HepG2 (cell line): Measurements from ENCODE around the gene HDDC3. TPM values are rescaled to one million over a fixed set of nuclear protein-coding genes. Genes with fewer than 3 reads are reported as not detected.

Experiments used
- ATAC-seq: fragments of 200-7000 bp; cut with Tn5 transposase; 3 replicates; pipeline ENCODE4 v1.9.1; 2020; ENCODE audit warnings: mild to moderate bottlenecking, moderate library complexity
- BruUV-seq: library from RNA; stranded (reverse); fragments of 400-500 nt; replicated peaks from 2 replicates; lab custom pipeline; 2021; lab: Mats Ljungman, UMichigan
- CTCF ChIA-PET: fragments of 300-600 bp; formaldehyde crosslinking; extraction: SDS; loops from one replicate; lab custom pipeline; 2021; ENCODE audit warnings: low total read pairs, inconsistent platforms, low intra/inter-chr PET ratio; lab: Yijun Ruan, JAX
- POLR2A ChIA-PET: fragments of 350-600 bp; sonication (Branson Sonifier 250); formaldehyde crosslinking; loops from one replicate; lab custom pipeline; 2020; ENCODE audit warnings: antibody characterized with exemption, inconsistent platforms; lab: Yijun Ruan, JAX
- DNase-seq: peaks from one replicate; pipeline ENCODE4 v3.0.0-alpha.2; 2015; ENCODE audit warnings: low spot score
- FAIRE-seq: peaks from 3 replicates; lab custom pipeline; 2011; peaks lifted over from hg19 to GRCh38; lab: Jason Lieb, UNC
- H2AFZ ChIP-seq: one replicate; pipeline ENCODE4 v1.6.1; 2011; ENCODE audit warnings: low read length, inconsistent platforms
- H3K27ac ChIP-seq: fragments of 300-600 bp; 3 replicates; pipeline ENCODE4 v1.8.0; 2011; ENCODE audit warnings: mixed run types, mild to moderate bottlenecking, mixed read lengths, low read length, inconsistent platforms; ENCODE audit not compliant: insufficient read depth; ENCODE audit errors: extremely low read length
- H3K27me3 ChIP-seq, 2 experiments: fragments of 200-600 bp in 1 of 2; 2 replicates in 1 of 2; 3 replicates in 1 of 2; pipeline versions ENCODE4 v1.6.0 to v1.8.0; 2011; ENCODE audit warnings: low read length in 2 of 2, mild to moderate bottlenecking in 2 of 2, moderate library complexity in 2 of 2, inconsistent platforms in 1 of 2; ENCODE audit not compliant: insufficient read depth in 2 of 2, control insufficient read depth in 1 of 2
- H3K36me3 ChIP-seq, 2 experiments: fragments of 200-600 bp in 1 of 2; replicated peaks in 1 of 2; 2 replicates in 1 of 2; 3 replicates in 1 of 2; pipeline versions ENCODE4 v1.5.1 to v1.8.0; 2011; ENCODE audit warnings: low read length in 2 of 2, inconsistent platforms in 1 of 2; ENCODE audit not compliant: insufficient read depth in 2 of 2, control insufficient read depth in 1 of 2
- H3K4me1 ChIP-seq: 2 replicates; pipeline ENCODE4 v1.5.1; 2012; ENCODE audit warnings: low read length, inconsistent platforms; ENCODE audit not compliant: insufficient read depth
- H3K4me2 ChIP-seq: 2 replicates; pipeline ENCODE4 v1.6.0; 2011; ENCODE audit warnings: low read depth, low read length, inconsistent platforms
- H3K4me3 ChIP-seq, 3 experiments: fragments of 200-600 bp in 1 of 3; sonication (generic), shearing (Covaris generic) in 1 of 3; replicated peaks in 1 of 3; 2 replicates each; pipeline ENCODE4 v1.5.1; 2011 to 2016; ENCODE audit warnings: low read length in 3 of 3, inconsistent platforms in 2 of 3, low read depth in 2 of 3, mild to moderate bottlenecking in 2 of 3, control low read depth in 1 of 3, mixed read lengths in 1 of 3; ENCODE audit not compliant: insufficient read depth in 1 of 3
- H3K79me2 ChIP-seq: one replicate; pipeline ENCODE4 v1.6.1; 2011; ENCODE audit warnings: low read length, inconsistent platforms; ENCODE audit not compliant: insufficient read depth
- H3K9ac ChIP-seq: 2 replicates; pipeline ENCODE4 v1.6.0; 2011; ENCODE audit warnings: mild to moderate bottlenecking, low read depth, low read length, inconsistent platforms; ENCODE audit not compliant: insufficient read depth
- H3K9me3 ChIP-seq: 2 replicates; pipeline ENCODE4 v1.5.1; 2012; ENCODE audit warnings: mild to moderate bottlenecking, low read length
- H4K20me1 ChIP-seq: 2 replicates; pipeline ENCODE4 v1.6.0; 2011; ENCODE audit warnings: inconsistent platforms, mild to moderate bottlenecking, low read length, moderate library complexity; ENCODE audit not compliant: insufficient read depth
- BHLHE40 ChIP-seq: IDR thresholded peaks from 2 replicates; pipeline ENCODE4 v1.6.1; 2011; ENCODE audit warnings: low read length, improper control_type of control experiment
- BRD4 ChIP-seq: sonication (generic); formaldehyde crosslinking; IDR thresholded peaks from 2 replicates; pipeline ENCODE4 v1.4.0; 2020; ENCODE audit warnings: missing genetic modification reagents
- CAMTA2 ChIP-seq: sonication (generic); formaldehyde crosslinking; IDR thresholded peaks from 2 replicates; pipeline ENCODE4 v1.4.0; 2020; ENCODE audit warnings: mild to moderate bottlenecking, missing genetic modification reagents, borderline replicate concordance
- CCDC6 ChIP-seq: sonication (generic); formaldehyde crosslinking; IDR thresholded peaks from 2 replicates; pipeline ENCODE4 v1.8.1; 2022; ENCODE audit warnings: mild to moderate bottlenecking, missing genetic modification reagents, moderate library complexity
- FOSL2 ChIP-seq: sonication (generic); formaldehyde crosslinking; IDR thresholded peaks from 2 replicates; pipeline ENCODE4 v1.4.0; 2020; ENCODE audit warnings: missing genetic modification reagents
- HNRNPL ChIP-seq: fragments of 200-400 bp; formaldehyde crosslinking; IDR thresholded peaks from 2 replicates; pipeline ENCODE4 v1.6.1; 2017; ENCODE audit warnings: mild to moderate bottlenecking, low read depth, low read length
- SETDB1 ChIP-seq: sonication (generic); formaldehyde crosslinking; IDR thresholded peaks from 2 replicates; pipeline ENCODE4 v1.5.1; 2020; ENCODE audit warnings: missing genetic modification reagents, mild to moderate bottlenecking, borderline replicate concordance
- TEAD3 ChIP-seq: optimal IDR thresholded peaks from 2 replicates; pipeline ENCODE3; 2016; ENCODE audit warnings: borderline replicate concordance
- ZNF549 ChIP-seq: sonication (generic); formaldehyde crosslinking; IDR thresholded peaks from 2 replicates; pipeline ENCODE4 v1.5.0; 2020; ENCODE audit warnings: missing genetic modification reagents
- WGBS: methylation state at CpG from one replicate; pipeline ENCODE4 v1.1.6; 2017; ENCODE audit warnings: low lambda C conversion rate; 5-methylcytosine and 5-hydroxymethylcytosine counted together
- in situ Hi-C: cut with HindIII; loops from 2 replicates; pipeline ENCODE4 v1.10.0; 2017; ENCODE audit warnings: low pct_unique_long_range_greater_than_20kb; ENCODE audit not compliant: extremely low pct_ligation_motif_present
- intact Hi-C: fragments of 100-400 bp; cut with micrococcal nuclease; formaldehyde crosslinking; loops from one replicate; pipeline ENCODE4 v1.10.0; 2022; ENCODE audit not compliant: unreplicated experiment
- polyA plus RNA-seq, 8 experiments: library from polyadenylated mRNA; depleted of rRNA in 3 of 8; stranded (reverse) in 7 of 8; unstranded in 1 of 8; fragments of >200 nt; fragmentation: Illumina TruSeq in 4 of 8; extraction: Trizol in 4 of 8; gene quantifications; 2 replicates each; pipeline versions ENCODE4 v1.2.1 to v1.2.3, GENCODE V29; 2011 to 2016; ENCODE audit warnings: low read depth in 4 of 8, missing spikeins in 1 of 8, mixed read lengths in 1 of 8; ENCODE audit not compliant: insufficient read depth in 1 of 8
- total RNA-seq, 5 experiments: library from RNA; depleted of rRNA; stranded (reverse); fragments of >200 nt; fragmentation: Illumina TruSeq; extraction: Trizol; gene quantifications; 2 replicates each; pipeline ENCODE4 v1.2.3, GENCODE V29; 2016; ENCODE audit warnings: low read depth in 1 of 5
- TF ChIP-seq, protein P1 (sequence below): IDR thresholded peaks from 2 replicates; pipeline ENCODE4 v1.6.1; 2012; ENCODE audit warnings: inconsistent platforms
- TF ChIP-seq, protein P2 (sequence below): sonication (generic); formaldehyde crosslinking; IDR thresholded peaks from 2 replicates; pipeline ENCODE4 v1.9.0; 2021; ENCODE audit warnings: mild to moderate bottlenecking, missing genetic modification reagents

The HDDC3 gene
- total and polyA plus RNA-seq, 2 of the 13 experiments (the other 11 are each of a cell fraction or from before 2014, with no cell fraction given), result 18.7 to 28.3 TPM

DNA sequence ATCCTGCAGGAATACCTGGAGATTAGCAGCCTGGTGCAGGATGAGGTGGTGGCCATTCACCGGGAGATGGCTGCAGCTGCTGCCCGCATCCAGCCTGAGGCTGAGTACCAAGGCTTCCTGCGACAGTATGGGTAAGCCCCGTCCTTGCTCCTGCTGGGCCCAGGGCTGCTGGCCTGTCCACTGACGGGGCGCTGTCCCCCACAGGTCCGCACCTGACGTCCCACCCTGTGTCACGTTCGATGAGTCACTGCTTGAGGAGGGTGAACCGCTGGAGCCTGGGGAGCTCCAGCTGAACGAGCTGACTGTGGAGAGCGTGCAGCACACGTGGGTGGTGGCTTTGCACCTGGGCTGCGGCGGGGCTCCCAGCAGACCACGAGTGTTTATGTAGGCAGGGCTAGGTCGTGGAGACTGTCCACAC, 43.0 kb downstream of the HDDC3 start:
- H3K4me2 ChIP-seq, result no peak overlapping the region
- H3K79me2 ChIP-seq, result no peaks in the 10 kb centered on the region
- ATAC-seq, result no peak
- no peak overlapping the region for H2AFZ ChIP-seq
- no peak for DNase-seq
- no peaks in the 10 kb centered on the region for H4K20me1 ChIP-seq
- ChIA-PET POLR2A (interaction anchor here (1.6 kb wide), 1 partner anchor 42 kb away, joined by 6 read pairs; no protein-coding TSS in a partner anchor), CTCF (no interaction called here)
- BruUV-seq, result no TSS peak
- peaks cover 0 to 7% of the 10 kb centered on the region in 2 experiments; a peak in 2 of 5 replicates for H3K27me3 ChIP-seq
- H3K27ac ChIP-seq, result no peak overlapping the region
- 0% methylated on average over 3 of the region's 18 CpGs for WGBS
- H3K9me3 ChIP-seq, result no peaks in the 10 kb centered on the region
- TF ChIP-seq BHLHE40, result peak; percentile 40; the same call in 1 of the 2 replicates
- TF ChIP-seq FOSL2 (CRISPR knock-in tag), result peak; percentile 46
- TF ChIP-seq BRD4, result no peak
- intact Hi-C loops (loop anchor here (5.0 kb wide), 1 partner anchor 43 kb away; the partner anchor contains the start of gene HDDC3), in situ Hi-C loops (loop anchor here (5.0 kb wide), 2 partner anchors 72 to 242 kb away; no protein-coding TSS in a partner anchor)
- no peak overlapping the region for H3K4me3 ChIP-seq
- H3K9ac ChIP-seq, result no peak overlapping the region
- H3K4me1 ChIP-seq, result peaks cover 22% of the 10 kb centered on the region
- no peaks in the 10 kb centered on the region for H3K36me3 ChIP-seq
- FAIRE-seq, result no peak

DNA sequence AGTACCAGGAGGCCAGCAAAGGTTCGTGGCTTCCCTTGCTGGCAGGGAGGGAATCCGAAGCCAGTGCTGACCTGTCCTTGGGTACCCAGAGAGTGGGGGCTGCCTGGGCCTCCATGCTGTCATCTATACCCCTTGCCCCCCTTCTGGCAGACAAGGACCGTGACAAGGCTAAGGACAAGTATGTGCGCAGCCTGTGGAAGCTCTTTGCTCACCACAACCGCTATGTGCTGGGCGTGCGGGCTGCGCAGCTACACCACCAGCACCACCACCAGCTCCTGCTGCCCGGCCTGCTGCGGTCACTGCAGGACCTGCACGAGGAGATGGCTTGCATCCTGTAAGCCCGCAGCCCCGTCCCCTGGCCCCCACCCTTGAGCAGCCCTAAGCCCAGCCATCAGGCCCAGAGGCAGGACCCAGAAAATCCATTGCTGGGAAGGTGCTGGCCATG, 45.3 kb downstream of the HDDC3 start:
- in situ Hi-C loops (loop anchor here (5.0 kb wide), 2 partner anchors 70 to 240 kb away; no protein-coding TSS in a partner anchor), intact Hi-C loops (loop anchor here (5.0 kb wide), 1 partner anchor 45 kb away; the partner anchor contains the start of gene HDDC3)
- POLR2A ChIA-PET, result interaction anchor here (5.1 kb wide), 1 partner anchor 13 kb away, joined by 41 read pairs; no protein-coding TSS in a partner anchor
- Histone ChIP-seq H3K79me2 (no peaks in the 10 kb centered on the region), H4K20me1 (0 out of 2 replicates have a peak, but pooled peaks cover 2% of the 10 kb centered on the region), H3K9ac (no peak overlapping the region), H3K4me3 (no peak overlapping the region), H2AFZ (no peak overlapping the region), H3K27me3 (peaks cover 0 to 7% of the 10 kb centered on the region in 2 experiments; a peak in 2 of 5 replicates), H3K4me2 (no peak overlapping the region), H3K27ac (no peak overlapping the region), H3K9me3 (no peaks in the 10 kb centered on the region), H3K36me3 (no peaks in the 10 kb centered on the region; a peak in 2 of 5 replicates), H3K4me1 (peaks cover 36% of the 10 kb centered on the region)
- 65% methylated on average over 7 of the region's 13 CpGs for WGBS
- TF ChIP-seq HNRNPL (no peak), TEAD3 (CRISPR knock-in tag) (no peak), ZNF549 (no peak), CAMTA2 (CRISPR knock-in tag) (no peak), CCDC6 (CRISPR knock-in tag) (no peak), SETDB1 (CRISPR knock-in tag) (no peak)
- TF ChIP-seq, protein P1, sequence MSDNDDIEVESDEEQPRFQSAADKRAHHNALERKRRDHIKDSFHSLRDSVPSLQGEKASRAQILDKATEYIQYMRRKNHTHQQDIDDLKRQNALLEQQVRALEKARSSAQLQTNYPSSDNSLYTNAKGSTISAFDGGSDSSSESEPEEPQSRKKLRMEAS, result no peak
- TF ChIP-seq, protein P2, sequence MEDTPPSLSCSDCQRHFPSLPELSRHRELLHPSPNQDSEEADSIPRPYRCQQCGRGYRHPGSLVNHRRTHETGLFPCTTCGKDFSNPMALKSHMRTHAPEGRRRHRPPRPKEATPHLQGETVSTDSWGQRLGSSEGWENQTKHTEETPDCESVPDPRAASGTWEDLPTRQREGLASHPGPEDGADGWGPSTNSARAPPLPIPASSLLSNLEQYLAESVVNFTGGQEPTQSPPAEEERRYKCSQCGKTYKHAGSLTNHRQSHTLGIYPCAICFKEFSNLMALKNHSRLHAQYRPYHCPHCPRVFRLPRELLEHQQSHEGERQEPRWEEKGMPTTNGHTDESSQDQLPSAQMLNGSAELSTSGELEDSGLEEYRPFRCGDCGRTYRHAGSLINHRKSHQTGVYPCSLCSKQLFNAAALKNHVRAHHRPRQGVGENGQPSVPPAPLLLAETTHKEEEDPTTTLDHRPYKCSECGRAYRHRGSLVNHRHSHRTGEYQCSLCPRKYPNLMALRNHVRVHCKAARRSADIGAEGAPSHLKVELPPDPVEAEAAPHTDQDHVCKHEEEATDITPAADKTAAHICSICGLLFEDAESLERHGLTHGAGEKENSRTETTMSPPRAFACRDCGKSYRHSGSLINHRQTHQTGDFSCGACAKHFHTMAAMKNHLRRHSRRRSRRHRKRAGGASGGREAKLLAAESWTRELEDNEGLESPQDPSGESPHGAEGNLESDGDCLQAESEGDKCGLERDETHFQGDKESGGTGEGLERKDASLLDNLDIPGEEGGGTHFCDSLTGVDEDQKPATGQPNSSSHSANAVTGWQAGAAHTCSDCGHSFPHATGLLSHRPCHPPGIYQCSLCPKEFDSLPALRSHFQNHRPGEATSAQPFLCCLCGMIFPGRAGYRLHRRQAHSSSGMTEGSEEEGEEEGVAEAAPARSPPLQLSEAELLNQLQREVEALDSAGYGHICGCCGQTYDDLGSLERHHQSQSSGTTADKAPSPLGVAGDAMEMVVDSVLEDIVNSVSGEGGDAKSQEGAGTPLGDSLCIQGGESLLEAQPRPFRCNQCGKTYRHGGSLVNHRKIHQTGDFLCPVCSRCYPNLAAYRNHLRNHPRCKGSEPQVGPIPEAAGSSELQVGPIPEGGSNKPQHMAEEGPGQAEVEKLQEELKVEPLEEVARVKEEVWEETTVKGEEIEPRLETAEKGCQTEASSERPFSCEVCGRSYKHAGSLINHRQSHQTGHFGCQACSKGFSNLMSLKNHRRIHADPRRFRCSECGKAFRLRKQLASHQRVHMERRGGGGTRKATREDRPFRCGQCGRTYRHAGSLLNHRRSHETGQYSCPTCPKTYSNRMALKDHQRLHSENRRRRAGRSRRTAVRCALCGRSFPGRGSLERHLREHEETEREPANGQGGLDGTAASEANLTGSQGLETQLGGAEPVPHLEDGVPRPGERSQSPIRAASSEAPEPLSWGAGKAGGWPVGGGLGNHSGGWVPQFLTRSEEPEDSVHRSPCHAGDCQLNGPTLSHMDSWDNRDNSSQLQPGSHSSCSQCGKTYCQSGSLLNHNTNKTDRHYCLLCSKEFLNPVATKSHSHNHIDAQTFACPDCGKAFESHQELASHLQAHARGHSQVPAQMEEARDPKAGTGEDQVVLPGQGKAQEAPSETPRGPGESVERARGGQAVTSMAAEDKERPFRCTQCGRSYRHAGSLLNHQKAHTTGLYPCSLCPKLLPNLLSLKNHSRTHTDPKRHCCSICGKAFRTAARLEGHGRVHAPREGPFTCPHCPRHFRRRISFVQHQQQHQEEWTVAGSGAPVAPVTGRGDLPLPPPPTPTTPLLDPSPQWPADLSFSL (CRISPR knock-in tag), result no peak
- DNase-seq, result no peak
- no peak for FAIRE-seq
- no TSS peak for BruUV-seq
- no peak for ATAC-seq
- CTCF ChIA-PET, result interaction anchor here (1.9 kb wide), 2 partner anchors 68 to 239 kb away, joined by 12 to 20 read pairs; no protein-coding TSS in a partner anchor
